HEK293T (cell line): Measurements from ENCODE around the gene PAQR7.

Source experiments
- HDGF ChIP-seq: fragments of 450-650 bp; IDR thresholded peaks from 2 replicates; pipeline ENCODE4 v1.6.1; 2017; ENCODE audit warnings: antibody characterized with exemption, borderline replicate concordance
- SUZ12 ChIP-seq: fragments of 450-650 bp; IDR thresholded peaks from 2 replicates; pipeline ENCODE4 v1.6.1; 2016; ENCODE audit warnings: mild to moderate bottlenecking
- TARDBP ChIP-seq: fragments of 450-650 bp; IDR thresholded peaks from 2 replicates; pipeline ENCODE4 v1.6.1; 2016

DNA sequence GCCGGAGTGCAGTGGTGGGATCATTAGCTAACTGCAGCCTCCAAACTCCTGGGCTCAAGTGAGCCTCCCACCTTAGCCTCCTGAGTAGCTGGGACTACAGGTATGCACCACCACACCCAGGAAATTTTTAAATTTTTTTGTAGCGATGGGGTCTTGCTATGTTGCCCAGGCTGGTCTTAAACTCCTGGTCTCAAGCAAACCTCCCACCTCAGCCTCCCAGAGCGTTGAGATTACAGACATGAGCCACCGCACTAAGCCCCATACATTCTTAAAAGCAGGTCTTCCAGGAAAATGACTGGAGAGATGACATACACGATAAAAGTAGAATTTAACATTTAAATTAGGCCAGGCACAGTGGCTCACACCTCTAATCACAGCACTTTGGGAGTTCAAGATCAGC lies 42.4 kb downstream of the PAQR7 start:
- no peak for TF ChIP-seq SUZ12
- no peak for TF ChIP-seq TARDBP
- no peak for TF ChIP-seq HDGF
